Osteoblast (primary cell): ENCODE results near the gene CD53. TPM values are rescaled to one million over a fixed set of nuclear protein-coding genes. Genes with fewer than 3 reads are reported as not detected.

Experiments used
- DNase-seq: peaks from one replicate; pipeline ENCODE4 v3.0.0; 2011; ENCODE audit warnings: low spot score, mixed read lengths; ENCODE audit not compliant: insufficient read length; ENCODE audit errors: missing footprints
- H2AFZ ChIP-seq: 2 replicates; pipeline ENCODE4 v1.6.0; 2011; ENCODE audit warnings: mild to moderate bottlenecking, low read length
- H3K27ac ChIP-seq: 2 replicates; pipeline ENCODE4 v1.5.1; 2011; ENCODE audit warnings: mild to moderate bottlenecking, low read depth, low read length, moderate library complexity
- H3K27me3 ChIP-seq: 2 replicates; pipeline ENCODE4 v1.6.0; 2012; ENCODE audit warnings: mild to moderate bottlenecking, control low read depth, inconsistent platforms, low read length, moderate library complexity; ENCODE audit not compliant: insufficient read depth
- H3K36me3 ChIP-seq: 2 replicates; pipeline ENCODE4 v1.5.1; 2011; ENCODE audit warnings: mild to moderate bottlenecking, low read length, control low read depth, moderate library complexity; ENCODE audit not compliant: insufficient read depth
- H3K4me1 ChIP-seq: 2 replicates; pipeline ENCODE4 v1.5.1; 2011; ENCODE audit warnings: mild to moderate bottlenecking, low read length, control low read depth, moderate library complexity; ENCODE audit not compliant: insufficient read depth
- H3K4me2 ChIP-seq: 2 replicates; pipeline ENCODE4 v1.6.0; 2011; ENCODE audit warnings: mild to moderate bottlenecking, low read length; ENCODE audit not compliant: insufficient read depth
- H3K4me3 ChIP-seq: fragments of 200-600 bp; sonication (generic); 3 replicates; pipeline ENCODE4 v1.5.1; 2012; ENCODE audit warnings: mild to moderate bottlenecking, low read length, inconsistent platforms; ENCODE audit not compliant: insufficient read depth
- H3K79me2 ChIP-seq: 2 replicates; pipeline ENCODE4 v1.6.0; 2012; ENCODE audit warnings: mild to moderate bottlenecking, low read length, control low read depth, inconsistent platforms; ENCODE audit not compliant: insufficient read depth
- H3K9me3 ChIP-seq: 2 replicates; pipeline ENCODE4 v1.5.1; 2011; ENCODE audit warnings: low read depth, low read length, control low read depth
- H4K20me1 ChIP-seq: 2 replicates; pipeline ENCODE4 v1.6.0; 2012; ENCODE audit warnings: mild to moderate bottlenecking, low read length, control low read depth; ENCODE audit not compliant: insufficient read depth
- total RNA-seq: library from RNA; depleted of rRNA; stranded (reverse); fragments of >200 nt; gene quantifications from 2 replicates; pipeline ENCODE4 v1.2.3, GENCODE V29; 2012
- TF ChIP-seq, protein P1 (sequence below): IDR thresholded peaks from 2 replicates; pipeline ENCODE4 v1.5.1; 2011; ENCODE audit warnings: mild to moderate bottlenecking, low read depth, low read length, moderate library complexity; ENCODE audit errors: extremely low read depth

CD53 gene
- total RNA-seq, 1 donor = 0.36 TPM

DNA sequence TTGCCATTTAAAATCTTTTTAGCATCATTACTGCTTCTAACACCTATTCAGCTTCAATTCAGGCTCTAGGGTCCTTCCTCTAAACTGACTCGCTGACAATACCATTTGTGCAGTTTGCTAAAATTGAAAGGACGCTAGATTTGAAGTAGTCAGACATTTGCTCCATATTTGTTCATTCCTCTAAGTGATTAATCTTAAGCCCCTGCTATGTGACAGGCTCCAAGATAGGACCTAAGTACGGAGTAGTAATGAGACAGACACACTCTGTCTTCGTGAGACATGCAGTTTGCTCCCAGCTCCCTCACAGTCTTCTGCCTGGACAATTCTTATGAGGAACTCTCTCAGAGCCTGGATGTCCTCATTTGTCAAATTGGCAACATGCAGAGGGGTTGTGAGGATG, 26.1 kb upstream of the CD53 start:
- no peaks in the 10 kb centered on the region for H3K36me3 ChIP-seq
- no peaks in the 10 kb centered on the region for H3K79me2 ChIP-seq
- H3K4me3 ChIP-seq = no peak overlapping the region
- H3K9me3 ChIP-seq = no peaks in the 10 kb centered on the region
- H4K20me1 ChIP-seq = no peaks in the 10 kb centered on the region
- H3K4me2 ChIP-seq = no peak overlapping the region
- no peaks in the 10 kb centered on the region for H3K27me3 ChIP-seq
- H3K27ac ChIP-seq = no peak overlapping the region
- no peak overlapping the region for H2AFZ ChIP-seq
- TF ChIP-seq, protein P1, sequence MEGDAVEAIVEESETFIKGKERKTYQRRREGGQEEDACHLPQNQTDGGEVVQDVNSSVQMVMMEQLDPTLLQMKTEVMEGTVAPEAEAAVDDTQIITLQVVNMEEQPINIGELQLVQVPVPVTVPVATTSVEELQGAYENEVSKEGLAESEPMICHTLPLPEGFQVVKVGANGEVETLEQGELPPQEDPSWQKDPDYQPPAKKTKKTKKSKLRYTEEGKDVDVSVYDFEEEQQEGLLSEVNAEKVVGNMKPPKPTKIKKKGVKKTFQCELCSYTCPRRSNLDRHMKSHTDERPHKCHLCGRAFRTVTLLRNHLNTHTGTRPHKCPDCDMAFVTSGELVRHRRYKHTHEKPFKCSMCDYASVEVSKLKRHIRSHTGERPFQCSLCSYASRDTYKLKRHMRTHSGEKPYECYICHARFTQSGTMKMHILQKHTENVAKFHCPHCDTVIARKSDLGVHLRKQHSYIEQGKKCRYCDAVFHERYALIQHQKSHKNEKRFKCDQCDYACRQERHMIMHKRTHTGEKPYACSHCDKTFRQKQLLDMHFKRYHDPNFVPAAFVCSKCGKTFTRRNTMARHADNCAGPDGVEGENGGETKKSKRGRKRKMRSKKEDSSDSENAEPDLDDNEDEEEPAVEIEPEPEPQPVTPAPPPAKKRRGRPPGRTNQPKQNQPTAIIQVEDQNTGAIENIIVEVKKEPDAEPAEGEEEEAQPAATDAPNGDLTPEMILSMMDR = no peak
- DNase-seq = no peak
- no peaks in the 10 kb centered on the region for H3K4me1 ChIP-seq

DNA sequence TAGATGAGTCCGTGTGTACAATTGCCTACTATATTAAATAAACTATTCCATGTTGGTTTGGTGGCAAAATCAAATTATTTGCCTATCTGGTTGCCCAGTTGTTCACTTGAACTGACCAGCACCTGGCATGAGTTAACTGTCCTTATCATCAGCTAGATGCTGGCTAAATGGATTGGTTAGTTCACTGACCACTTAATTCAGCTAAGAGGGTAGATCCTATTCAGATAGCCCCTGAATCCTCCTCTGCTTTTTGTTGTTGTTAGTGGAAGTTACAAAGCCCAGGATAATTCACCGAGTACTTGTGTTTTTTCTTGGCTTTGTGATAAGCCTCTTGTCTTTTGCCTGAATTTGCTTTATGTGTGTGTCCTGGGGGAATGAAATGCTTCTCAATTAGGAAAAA, 22.8 kb upstream of the CD53 start:
- H3K27ac ChIP-seq = no peak overlapping the region
- TF ChIP-seq, protein P1 = no peak
- no peak overlapping the region for H3K4me2 ChIP-seq
- H3K36me3 ChIP-seq = no peaks in the 10 kb centered on the region
- H3K27me3 ChIP-seq = no peaks in the 10 kb centered on the region
- H3K79me2 ChIP-seq = no peaks in the 10 kb centered on the region
- no peaks in the 10 kb centered on the region for H3K4me1 ChIP-seq
- H4K20me1 ChIP-seq = no peaks in the 10 kb centered on the region
- H3K9me3 ChIP-seq = no peaks in the 10 kb centered on the region
- H2AFZ ChIP-seq = no peak overlapping the region
- DNase-seq = no peak
- H3K4me3 ChIP-seq = no peak overlapping the region

DNA sequence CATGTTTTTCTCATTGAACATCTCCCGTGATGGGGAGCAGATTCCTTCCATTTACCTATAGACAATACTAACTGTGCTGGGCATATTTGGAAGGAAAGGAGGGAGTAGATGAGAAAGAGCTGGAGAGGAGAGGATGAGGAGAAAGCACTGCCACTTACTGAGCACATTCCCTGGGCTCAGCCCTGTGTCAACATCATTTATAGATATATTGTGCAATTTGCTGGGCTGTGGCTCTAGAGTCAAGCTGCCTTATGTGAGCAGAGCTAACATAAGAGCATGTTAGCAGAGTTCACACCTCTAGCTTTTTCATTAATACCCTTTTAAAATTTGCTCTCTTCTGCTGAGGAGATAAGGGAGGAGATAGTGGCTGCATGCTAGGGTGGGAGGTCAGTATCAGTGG, 22.3 kb upstream of the CD53 start:
- TF ChIP-seq, protein P1 = no peak
- Histone ChIP-seq H3K4me2 (no peak overlapping the region), H3K27me3 (no peaks in the 10 kb centered on the region), H3K36me3 (no peaks in the 10 kb centered on the region), H2AFZ (no peak overlapping the region), H4K20me1 (no peaks in the 10 kb centered on the region), H3K9me3 (no peaks in the 10 kb centered on the region), H3K4me3 (no peak overlapping the region), H3K4me1 (no peaks in the 10 kb centered on the region), H3K27ac (no peak overlapping the region), H3K79me2 (no peaks in the 10 kb centered on the region)
- DNase-seq = no peak

DNA sequence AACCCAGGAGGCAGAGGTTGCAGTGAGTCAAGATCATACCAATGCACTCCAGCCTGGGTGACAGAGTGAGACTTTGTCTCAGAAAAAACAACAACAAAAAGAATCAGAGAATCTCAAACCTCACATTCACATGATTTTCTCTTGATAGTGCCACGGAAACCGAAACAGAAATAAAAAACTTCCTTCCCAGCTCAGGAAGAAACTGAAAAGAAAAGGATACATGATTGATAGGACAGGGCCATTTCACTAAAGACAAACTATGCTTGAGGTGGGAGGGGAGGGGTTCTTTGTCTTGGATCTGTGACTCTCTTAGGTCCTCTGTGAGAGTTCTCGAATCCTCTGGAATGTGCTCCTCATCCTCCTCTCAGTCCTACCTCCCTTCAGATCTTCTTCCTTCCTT, 19.8 kb upstream of the CD53 start:
- no peaks in the 10 kb centered on the region for H3K9me3 ChIP-seq
- H3K4me1 ChIP-seq = no peaks in the 10 kb centered on the region
- no peak overlapping the region for H3K27ac ChIP-seq
- no peak for DNase-seq
- H4K20me1 ChIP-seq = no peaks in the 10 kb centered on the region
- no peaks in the 10 kb centered on the region for H3K27me3 ChIP-seq
- H3K36me3 ChIP-seq = no peaks in the 10 kb centered on the region
- no peaks in the 10 kb centered on the region for H3K79me2 ChIP-seq
- no peak overlapping the region for H3K4me2 ChIP-seq
- H3K4me3 ChIP-seq = no peak overlapping the region
- no peak overlapping the region for H2AFZ ChIP-seq
- TF ChIP-seq, protein P1 = no peak
